ENCODE results near the gene FGFR2.

GRCh38 chr10:121509112-121509511 is 89.1 kb downstream of the FGFR2 start:
- TF ChIP-seq TAF1 (IDR thresholded peaks at IDR 0.05; ENCODE audit: low read depth) (no peak), CTCF (IDR thresholded peaks at IDR 0.05; ENCODE audit: poor library complexity, severe bottlenecking) (no peak), EZH2 (IDR thresholded peaks at IDR 0.05; ENCODE audit: borderline replicate concordance, insufficient read depth, low read length, poor library complexity, severe bottlenecking) (no peak), POLR2AphosphoS5 (IDR thresholded peaks at IDR 0.05) (no peak), RAD21 (conservative IDR thresholded peaks at IDR 0.05) (no peak), SMC3 (conservative IDR thresholded peaks at IDR 0.05; ENCODE audit: poor library complexity) (no peak), REST (IDR thresholded peaks at IDR 0.05; ENCODE audit: borderline replicate concordance) (no peak)
